Stimulated activated naive B cell treated with anti-CD40 and anti-IgM and Interleukin-4, amounts not matched to agents 10 μg/mL and 1 μg/mL and 100 μg/mL, for 72 hours (primary cell): ENCODE results near the gene GABRB2.
A peak's percentile ranks its signal among the peaks of the same experiment; 100 is the strongest.
"Not testable (repeated sequence)": the region's sequence is repeated elsewhere in the genome, so short reads cannot be mapped to it uniquely, and the experiment has no call there.

Experiments used
- ATAC-seq, 2 donors: fragments of 150-1000 bp; cut with Tn5 transposase; replicated peaks; 2 replicates each; pipeline ENCODE4 v1.10.0; 2021; ENCODE audit warnings: moderate library complexity in 1 of 2
- DNase-seq: peaks from one replicate; pipeline ENCODE4 v3.0.0; 2021
- H3K27ac Mint-ChIP-seq: one replicate; pipeline ENCODE4 v1.8.0; 2022; ENCODE audit warnings: mild to moderate bottlenecking, mixed read lengths
- H3K27me3 Mint-ChIP-seq, 2 donors: one replicate each; pipeline ENCODE4 v1.8.0; 2022; ENCODE audit warnings: mixed read lengths in 2 of 2
- H3K36me3 Mint-ChIP-seq, 2 donors: one replicate each; pipeline ENCODE4 v1.8.0; 2022; ENCODE audit warnings: mixed read lengths in 2 of 2, mild to moderate bottlenecking in 1 of 2
- H3K4me1 Mint-ChIP-seq, 2 donors: one replicate each; pipeline ENCODE4 v1.8.0; 2022; ENCODE audit warnings: mixed read lengths in 2 of 2, mild to moderate bottlenecking in 1 of 2
- H3K4me3 Mint-ChIP-seq, 2 donors: one replicate each; pipeline ENCODE4 v1.8.0; 2022; ENCODE audit warnings: mild to moderate bottlenecking in 2 of 2, mixed read lengths in 2 of 2, moderate library complexity in 1 of 2
- H3K9me3 Mint-ChIP-seq, 2 donors: one replicate each; pipeline ENCODE4 v1.8.0; 2022; ENCODE audit warnings: mixed read lengths in 2 of 2, mild to moderate bottlenecking in 1 of 2

GABRB2 gene

GRCh38 chr5:161332343-161332742 is 214.2 kb downstream of the GABRB2 start:
- H3K36me3 Mint-ChIP-seq, result no peaks in the 10 kb centered on the region
- no peaks in the 10 kb centered on the region for H3K27me3 Mint-ChIP-seq
- DNase-seq (no peak), ATAC-seq (no peak)
- no peak overlapping the region for H3K4me3 Mint-ChIP-seq
- no peaks in the 10 kb centered on the region for H3K4me1 Mint-ChIP-seq
- H3K27ac Mint-ChIP-seq, result no peak overlapping the region
- peaks cover 3 to 4% of the 10 kb centered on the region in 2 donors for H3K9me3 Mint-ChIP-seq

DNA sequence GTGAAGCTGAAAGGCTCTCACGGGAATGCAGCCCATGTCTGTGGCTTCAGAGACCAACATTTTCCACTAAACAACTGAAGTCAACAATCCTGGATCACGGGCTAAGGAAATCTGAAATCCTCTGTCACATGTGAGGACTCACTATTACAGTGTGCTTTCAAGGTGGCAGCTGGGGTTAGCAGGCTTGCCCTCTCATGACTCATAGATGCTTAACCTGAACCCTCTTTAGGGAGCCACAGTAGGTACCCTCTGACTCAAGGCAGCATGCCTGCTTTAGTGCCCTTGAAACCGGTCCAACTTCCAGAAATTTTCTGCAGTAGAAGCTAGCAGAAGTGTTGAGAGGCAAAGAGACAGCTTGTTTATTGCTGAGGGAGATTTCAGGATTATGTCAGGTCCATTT is 232.5 kb downstream of the GABRB2 start:
- DNase-seq (no peak), ATAC-seq (no peak)
- no peak overlapping the region for H3K4me3 Mint-ChIP-seq
- no peak overlapping the region for H3K27ac Mint-ChIP-seq
- H3K9me3 Mint-ChIP-seq, result peaks cover 3 to 4% of the 10 kb centered on the region in 2 donors
- H3K4me1 Mint-ChIP-seq, result no peaks in the 10 kb centered on the region
- no peaks in the 10 kb centered on the region for H3K27me3 Mint-ChIP-seq
- no peaks in the 10 kb centered on the region for H3K36me3 Mint-ChIP-seq

GRCh38 chr5:161312882-161313281 is 233.6 kb downstream of the GABRB2 start:
- H3K27me3 Mint-ChIP-seq, result no peaks in the 10 kb centered on the region
- H3K27ac Mint-ChIP-seq, result no peak overlapping the region
- ATAC-seq, result no peak
- peaks cover 3 to 4% of the 10 kb centered on the region in 2 donors for H3K9me3 Mint-ChIP-seq
- H3K36me3 Mint-ChIP-seq, result no peaks in the 10 kb centered on the region
- no peak overlapping the region for H3K4me3 Mint-ChIP-seq
- no peaks in the 10 kb centered on the region for H3K4me1 Mint-ChIP-seq
- no peak for DNase-seq

DNA sequence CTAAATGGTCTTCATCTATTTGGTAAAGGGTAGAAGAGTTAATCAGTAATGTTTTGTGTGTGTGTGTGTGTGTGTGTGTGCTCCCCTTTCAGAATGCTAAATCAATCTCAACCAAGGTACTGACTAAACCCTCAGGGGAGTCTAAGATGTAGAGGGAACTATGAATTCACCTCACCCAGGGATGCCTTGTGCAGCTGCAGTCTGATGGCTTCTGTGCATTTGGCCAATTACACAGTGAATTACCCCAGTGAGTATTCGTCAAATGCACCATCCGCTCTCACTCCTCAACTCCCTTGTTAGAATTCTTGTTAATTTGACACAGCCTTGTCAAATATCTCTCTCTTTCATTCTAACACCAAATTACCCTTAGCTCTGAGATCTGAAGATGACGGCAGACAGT is 234.6 kb downstream of the GABRB2 start:
- no peak overlapping the region for H3K4me3 Mint-ChIP-seq
- DNase-seq (no peak), ATAC-seq (no peak)
- H3K36me3 Mint-ChIP-seq, result no peaks in the 10 kb centered on the region
- H3K9me3 Mint-ChIP-seq, result peaks cover 3% of the 10 kb centered on the region in 2 donors
- H3K4me1 Mint-ChIP-seq, result no peaks in the 10 kb centered on the region
- H3K27ac Mint-ChIP-seq, result no peak overlapping the region
- H3K27me3 Mint-ChIP-seq, result no peaks in the 10 kb centered on the region

- Mint-ChIP-seq H3K27ac (no peak overlapping the region), H3K27me3 (no peaks in the 10 kb centered on the region), H3K9me3 (peaks cover 0 to 1% of the 10 kb centered on the region in 2 donors), H3K4me1 (no peaks in the 10 kb centered on the region), H3K4me3 (no peak overlapping the region), H3K36me3 (no peaks in the 10 kb centered on the region)
- DNase-seq (no peak), ATAC-seq (no peak)
These were observed 235.3 kb downstream of the GABRB2 start for GRCh38 chr5:161311146-161311708.

DNA sequence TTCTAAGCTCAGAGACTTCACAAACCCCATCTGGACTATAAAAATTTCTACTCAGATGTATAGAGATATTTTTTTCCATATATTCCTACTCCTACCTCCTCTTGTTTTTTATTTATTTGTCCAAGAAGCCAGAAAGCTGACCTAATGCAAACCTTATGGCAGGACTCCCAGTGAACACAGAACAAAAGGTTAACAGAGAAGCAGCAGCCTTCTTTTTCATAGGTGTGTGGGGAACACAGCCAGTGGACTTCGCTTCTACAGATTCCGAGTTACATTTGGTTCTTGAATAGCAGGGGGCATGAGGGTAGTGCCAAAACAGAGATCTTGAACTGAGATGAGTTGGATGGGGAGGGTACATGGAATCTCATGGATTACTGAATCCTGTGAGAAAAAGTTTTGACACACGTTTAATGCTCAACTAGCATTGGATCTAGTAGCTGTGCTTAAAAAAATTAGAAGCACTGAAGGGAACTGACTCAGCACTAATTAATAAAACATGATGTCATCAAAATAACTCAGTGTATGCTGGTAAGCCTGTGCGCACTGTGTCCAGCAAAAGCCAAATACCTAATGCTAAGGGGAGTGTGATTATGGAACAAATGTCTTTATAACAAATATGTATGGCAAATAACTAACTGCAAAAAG is 240.1 kb downstream of the GABRB2 start:
- ATAC-seq (no peak), DNase-seq (no peak)
- Mint-ChIP-seq H3K9me3 (no peaks in the 10 kb centered on the region), H3K27ac (no peak overlapping the region), H3K36me3 (no peaks in the 10 kb centered on the region), H3K4me1 (no peaks in the 10 kb centered on the region), H3K27me3 (no peaks in the 10 kb centered on the region), H3K4me3 (no peak overlapping the region)

- no peak for ATAC-seq
- no peaks in the 10 kb centered on the region for H3K36me3 Mint-ChIP-seq
- no peaks in the 10 kb centered on the region for H3K4me1 Mint-ChIP-seq
- H3K27me3 Mint-ChIP-seq, result no peaks in the 10 kb centered on the region
- no peaks in the 10 kb centered on the region for H3K9me3 Mint-ChIP-seq
- no peak for DNase-seq
- H3K27ac Mint-ChIP-seq, result no peak overlapping the region
- no peak overlapping the region for H3K4me3 Mint-ChIP-seq
These were observed 240.9 kb downstream of the GABRB2 start for GRCh38 chr5:161305601-161306000.

DNA sequence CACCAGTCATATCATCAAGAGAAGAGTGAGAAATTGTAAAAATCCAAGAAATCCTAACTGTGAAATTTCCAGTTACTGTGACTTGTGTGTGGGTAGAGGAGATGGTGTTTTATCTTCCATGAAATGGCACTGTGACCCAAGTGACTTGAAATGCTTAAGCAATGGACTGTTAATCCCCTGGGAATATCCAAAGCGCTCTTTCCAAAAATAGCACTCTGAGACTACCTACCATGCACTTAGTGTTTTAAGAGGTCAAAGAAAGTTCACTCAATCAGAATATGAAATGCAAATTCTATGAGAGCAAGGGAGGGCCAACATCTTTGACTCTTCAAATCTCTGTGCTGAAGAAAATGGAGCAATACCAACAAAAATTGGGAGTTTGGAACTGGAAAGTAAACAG is 244.0 kb downstream of the GABRB2 start:
- H3K4me3 Mint-ChIP-seq, result no peak overlapping the region
- DNase-seq (no peak), ATAC-seq (no peak)
- no peaks in the 10 kb centered on the region for H3K36me3 Mint-ChIP-seq
- H3K27me3 Mint-ChIP-seq, result no peaks in the 10 kb centered on the region
- peaks cover 5 to 9% of the 10 kb centered on the region in 2 donors for H3K9me3 Mint-ChIP-seq
- H3K27ac Mint-ChIP-seq, result peak overlapping the region; percentile 66
- no peaks in the 10 kb centered on the region for H3K4me1 Mint-ChIP-seq

DNA sequence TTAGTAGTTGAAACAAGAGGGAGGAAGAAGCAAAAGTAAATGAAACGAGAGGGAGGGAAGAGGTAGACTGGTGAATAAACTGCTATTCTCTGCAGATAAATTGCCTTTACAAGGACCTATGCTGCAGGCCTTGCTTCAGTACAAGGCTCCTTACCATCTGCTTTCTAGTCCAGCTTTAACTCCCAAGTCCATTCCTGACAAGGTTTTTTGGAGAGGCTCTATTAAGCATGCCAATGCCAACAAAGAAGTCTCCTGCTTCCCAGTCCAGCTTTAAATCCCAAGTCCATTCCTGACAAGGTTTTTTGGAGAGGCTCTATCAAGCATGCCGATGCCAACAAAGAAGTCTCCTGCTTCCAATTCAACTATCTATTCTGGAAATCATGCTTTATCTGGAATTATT is 244.9 kb downstream of the GABRB2 start:
- Mint-ChIP-seq H3K9me3 (peaks cover 5 to 12% of the 10 kb centered on the region in 2 donors), H3K36me3 (no peaks in the 10 kb centered on the region), H3K4me3 (no peak overlapping the region), H3K27me3 (no peaks in the 10 kb centered on the region), H3K27ac (no peak overlapping the region), H3K4me1 (no peaks in the 10 kb centered on the region)
- ATAC-seq (no peak), DNase-seq (no peak)

DNA sequence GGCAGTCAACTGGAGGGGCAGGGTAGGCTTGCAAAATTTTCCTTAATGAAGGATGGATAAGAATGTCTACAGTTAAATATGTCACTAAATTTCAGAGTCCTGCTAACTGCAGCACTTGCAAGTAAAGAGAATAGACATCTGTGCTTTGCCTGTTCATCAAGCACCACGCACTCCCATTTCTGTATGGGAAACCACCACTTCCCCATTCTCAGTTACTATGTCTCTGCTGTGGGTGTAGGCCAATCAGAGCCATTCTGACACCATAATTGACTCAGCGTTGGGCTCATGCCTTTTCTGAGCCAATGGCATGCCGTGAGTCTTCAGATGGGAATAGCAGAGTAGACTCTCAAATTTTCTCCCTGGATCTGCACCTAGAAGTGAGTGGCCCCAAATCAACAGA is 247.5 kb downstream of the GABRB2 start:
- Mint-ChIP-seq H3K36me3 (no peaks in the 10 kb centered on the region), H3K4me3 (no peak overlapping the region), H3K4me1 (no peaks in the 10 kb centered on the region), H3K27me3 (no peaks in the 10 kb centered on the region), H3K9me3 (peaks cover 5 to 12% of the 10 kb centered on the region in 2 donors), H3K27ac (no peak overlapping the region)
- DNase-seq (no peak), ATAC-seq (peak; percentile 49 to 57)

- H3K27me3 Mint-ChIP-seq, H3K36me3 Mint-ChIP-seq, H3K27ac Mint-ChIP-seq, H3K4me1 Mint-ChIP-seq, H3K4me3 Mint-ChIP-seq, ATAC-seq, DNase-seq: not testable (repeated sequence)
- peaks cover 5 to 12% of the 10 kb centered on the region in 2 donors for H3K9me3 Mint-ChIP-seq
These were observed 249.1 kb downstream of the GABRB2 start for GRCh38 chr5:161297388-161297787.

- H3K27me3 Mint-ChIP-seq, result no peaks in the 10 kb centered on the region
- DNase-seq (no peak), ATAC-seq (no peak)
- H3K4me3 Mint-ChIP-seq, result no peak overlapping the region
- H3K36me3 Mint-ChIP-seq, result no peaks in the 10 kb centered on the region
- no peaks in the 10 kb centered on the region for H3K4me1 Mint-ChIP-seq
- H3K27ac Mint-ChIP-seq, result no peak overlapping the region
- H3K9me3 Mint-ChIP-seq, result peaks cover 5 to 12% of the 10 kb centered on the region in 2 donors
These were observed 250.7 kb downstream of the GABRB2 start for GRCh38 chr5:161295721-161296250.

GRCh38 chr5:161288071-161288470 is 258.5 kb downstream of the GABRB2 start:
- Mint-ChIP-seq H3K9me3 (no peaks in the 10 kb centered on the region), H3K27ac (no peak overlapping the region), H3K4me1 (no peaks in the 10 kb centered on the region), H3K36me3 (no peaks in the 10 kb centered on the region), H3K27me3 (no peaks in the 10 kb centered on the region), H3K4me3 (no peak overlapping the region)
- no peak for ATAC-seq
- DNase-seq, result no peak

- Mint-ChIP-seq H3K4me1 (no peaks in the 10 kb centered on the region), H3K36me3 (no peaks in the 10 kb centered on the region), H3K4me3 (no peak overlapping the region), H3K9me3 (no peaks in the 10 kb centered on the region), H3K27me3 (no peaks in the 10 kb centered on the region), H3K27ac (no peak overlapping the region)
- ATAC-seq, result no peak
- DNase-seq, result no peak
These were observed 259.1 kb downstream of the GABRB2 start for GRCh38 chr5:161287436-161287835.

GRCh38 chr5:161286066-161286655 is 260.4 kb downstream of the GABRB2 start:
- Mint-ChIP-seq H3K27ac (no peak overlapping the region), H3K36me3 (no peaks in the 10 kb centered on the region), H3K4me1 (no peaks in the 10 kb centered on the region), H3K27me3 (no peaks in the 10 kb centered on the region), H3K9me3 (no peaks in the 10 kb centered on the region), H3K4me3 (no peak overlapping the region)
- ATAC-seq, result no peak
- DNase-seq, result no peak
